ENCODE results near the gene GFOD1.

Gene GFOD1

DNA sequence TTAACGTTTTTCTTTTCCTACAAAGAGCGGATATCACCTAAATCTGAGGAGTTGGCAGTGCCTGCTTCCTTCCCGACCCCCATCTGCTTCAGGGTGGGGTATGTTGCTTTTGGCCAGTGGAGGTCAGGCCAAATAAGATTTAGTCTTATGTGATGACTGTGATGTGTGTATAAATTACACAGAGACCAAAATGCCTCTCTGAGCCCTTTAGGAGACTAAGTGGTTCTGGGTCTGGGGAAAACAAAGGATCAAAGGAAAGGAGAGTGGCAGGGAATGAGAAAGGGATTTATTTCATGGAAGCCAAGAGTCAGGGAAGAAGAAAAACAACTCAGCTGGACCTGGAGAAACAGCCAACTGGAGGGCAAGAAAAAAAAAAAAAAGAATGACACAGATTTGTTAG lies 120.0 kb downstream of the GFOD1 start:
- H3K4me1 ChIP-seq (ENCODE audit: control insufficient read depth, low read length): no peaks in the 10 kb centered on the region
- TF ChIP-seq, protein P1, sequence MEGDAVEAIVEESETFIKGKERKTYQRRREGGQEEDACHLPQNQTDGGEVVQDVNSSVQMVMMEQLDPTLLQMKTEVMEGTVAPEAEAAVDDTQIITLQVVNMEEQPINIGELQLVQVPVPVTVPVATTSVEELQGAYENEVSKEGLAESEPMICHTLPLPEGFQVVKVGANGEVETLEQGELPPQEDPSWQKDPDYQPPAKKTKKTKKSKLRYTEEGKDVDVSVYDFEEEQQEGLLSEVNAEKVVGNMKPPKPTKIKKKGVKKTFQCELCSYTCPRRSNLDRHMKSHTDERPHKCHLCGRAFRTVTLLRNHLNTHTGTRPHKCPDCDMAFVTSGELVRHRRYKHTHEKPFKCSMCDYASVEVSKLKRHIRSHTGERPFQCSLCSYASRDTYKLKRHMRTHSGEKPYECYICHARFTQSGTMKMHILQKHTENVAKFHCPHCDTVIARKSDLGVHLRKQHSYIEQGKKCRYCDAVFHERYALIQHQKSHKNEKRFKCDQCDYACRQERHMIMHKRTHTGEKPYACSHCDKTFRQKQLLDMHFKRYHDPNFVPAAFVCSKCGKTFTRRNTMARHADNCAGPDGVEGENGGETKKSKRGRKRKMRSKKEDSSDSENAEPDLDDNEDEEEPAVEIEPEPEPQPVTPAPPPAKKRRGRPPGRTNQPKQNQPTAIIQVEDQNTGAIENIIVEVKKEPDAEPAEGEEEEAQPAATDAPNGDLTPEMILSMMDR (IDR thresholded peaks at IDR 0.05; ENCODE audit: low read depth, low read length, poor library complexity, severe bottlenecking): no peak
- no peak for TF ChIP-seq EZH2phosphoT487 (IDR thresholded peaks at IDR 0.05; ENCODE audit: borderline replicate concordance, low read length)
- no peak overlapping the region for H3K27ac ChIP-seq (ENCODE audit: low read depth, low read length)
- no peaks in the 10 kb centered on the region for H3K9me3 ChIP-seq (ENCODE audit: control insufficient read depth, insufficient read depth, low read length)
- no peaks in the 10 kb centered on the region for H3K9me2 ChIP-seq (replicated peaks; ENCODE audit: control insufficient read depth, low read length)
- H3K36me3 ChIP-seq (ENCODE audit: control insufficient read depth, low read length): no peaks in the 10 kb centered on the region
- H3K27me3 ChIP-seq (ENCODE audit: control insufficient read depth, low read length): no peaks in the 10 kb centered on the region
- no peak overlapping the region for H3K4me2 ChIP-seq (ENCODE audit: low read length)
- H3F3A ChIP-seq (ENCODE audit: control insufficient read depth, insufficient read depth): no peaks in the 10 kb centered on the region
- H4K20me1 ChIP-seq (ENCODE audit: control insufficient read depth, insufficient read depth, low read depth, low read length): no peaks in the 10 kb centered on the region
- no peak overlapping the region for H3K4me3 ChIP-seq (ENCODE audit: low read length)
- H3K79me2 ChIP-seq (ENCODE audit: control insufficient read depth, low read length): no peaks in the 10 kb centered on the region

DNA sequence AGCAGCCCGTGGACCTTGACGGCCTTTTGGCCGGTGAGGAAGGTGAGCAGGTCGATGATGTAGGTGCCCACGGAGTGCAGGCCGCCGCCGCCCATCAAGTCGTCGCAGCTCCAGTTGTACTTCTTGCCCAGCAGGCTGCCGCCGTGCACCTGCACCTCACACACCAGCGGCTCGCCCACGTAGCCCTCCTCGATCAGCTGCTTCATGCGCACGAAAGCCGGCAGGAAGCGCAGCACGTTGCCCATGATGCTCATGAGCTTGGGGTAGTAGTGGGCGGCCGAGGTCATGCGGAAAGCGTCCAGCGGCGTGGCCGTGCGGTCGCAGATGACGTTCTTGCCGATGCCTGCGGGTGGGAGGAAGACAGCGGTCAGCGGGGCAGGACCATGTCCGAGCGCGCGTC lies 122.1 kb downstream of the GFOD1 start:
- TF ChIP-seq, protein P1 (IDR thresholded peaks at IDR 0.05; ENCODE audit: low read depth, low read length, poor library complexity, severe bottlenecking): no peak
- TF ChIP-seq EZH2phosphoT487 (IDR thresholded peaks at IDR 0.05; ENCODE audit: borderline replicate concordance, low read length): no peak
- Histone ChIP-seq H3K4me2 (ENCODE audit: low read length) (no peak overlapping the region), H3K27me3 (ENCODE audit: control insufficient read depth, low read length) (no peaks in the 10 kb centered on the region), H3K4me3 (ENCODE audit: low read length) (no peak overlapping the region), H3K9me3 (ENCODE audit: control insufficient read depth, insufficient read depth, low read length) (no peaks in the 10 kb centered on the region), H3K27ac (ENCODE audit: low read depth, low read length) (no peak overlapping the region), H3K4me1 (ENCODE audit: control insufficient read depth, low read length) (no peaks in the 10 kb centered on the region), H4K20me1 (ENCODE audit: control insufficient read depth, insufficient read depth, low read depth, low read length) (no peaks in the 10 kb centered on the region), H3K79me2 (ENCODE audit: control insufficient read depth, low read length) (no peaks in the 10 kb centered on the region), H3F3A (ENCODE audit: control insufficient read depth, insufficient read depth) (no peaks in the 10 kb centered on the region), H3K36me3 (ENCODE audit: control insufficient read depth, low read length) (no peaks in the 10 kb centered on the region), H3K9me2 (replicated peaks; ENCODE audit: control insufficient read depth, low read length) (no peaks in the 10 kb centered on the region)

GRCh38 chr6:13364842-13365241 lies 122.6 kb downstream of the GFOD1 start:
- Histone ChIP-seq H4K20me1 (ENCODE audit: control insufficient read depth, insufficient read depth, low read depth, low read length) (no peaks in the 10 kb centered on the region), H3K4me1 (ENCODE audit: control insufficient read depth, low read length) (no peaks in the 10 kb centered on the region), H3K36me3 (ENCODE audit: control insufficient read depth, low read length) (no peaks in the 10 kb centered on the region), H3K4me2 (ENCODE audit: low read length) (no peak overlapping the region), H3K27me3 (ENCODE audit: control insufficient read depth, low read length) (no peaks in the 10 kb centered on the region), H3F3A (ENCODE audit: control insufficient read depth, insufficient read depth) (no peaks in the 10 kb centered on the region), H3K4me3 (ENCODE audit: low read length) (no peak overlapping the region), H3K9me2 (replicated peaks; ENCODE audit: control insufficient read depth, low read length) (no peaks in the 10 kb centered on the region), H3K27ac (ENCODE audit: low read depth, low read length) (no peak overlapping the region), H3K9me3 (ENCODE audit: control insufficient read depth, insufficient read depth, low read length) (no peaks in the 10 kb centered on the region), H3K79me2 (ENCODE audit: control insufficient read depth, low read length) (no peaks in the 10 kb centered on the region)
- TF ChIP-seq EZH2phosphoT487 (IDR thresholded peaks at IDR 0.05; ENCODE audit: borderline replicate concordance, low read length): no peak
- TF ChIP-seq, protein P1 (IDR thresholded peaks at IDR 0.05; ENCODE audit: low read depth, low read length, poor library complexity, severe bottlenecking): no peak

DNA sequence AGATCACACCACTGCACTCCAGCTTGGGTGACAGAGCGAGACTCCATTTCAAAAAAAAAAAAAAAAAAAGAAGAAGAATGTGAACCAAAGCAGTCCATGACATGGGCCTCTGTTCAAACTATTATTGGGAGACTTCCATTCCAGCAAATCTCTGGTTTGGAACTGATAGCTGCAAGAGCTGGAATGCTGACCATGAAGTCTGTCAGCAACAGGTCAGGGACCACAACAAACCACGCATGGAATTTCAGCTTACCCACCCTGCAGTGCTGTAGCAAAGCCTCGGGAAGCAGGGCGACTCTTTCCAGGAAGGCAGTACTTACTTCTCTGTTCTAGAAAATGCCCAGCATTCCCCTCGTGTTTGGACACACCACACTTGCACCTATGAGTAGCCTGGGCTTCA lies 125.0 kb downstream of the GFOD1 start:
- TF ChIP-seq, protein P1 (IDR thresholded peaks at IDR 0.05; ENCODE audit: low read depth, low read length, poor library complexity, severe bottlenecking): no peak
- no peak for TF ChIP-seq EZH2phosphoT487 (IDR thresholded peaks at IDR 0.05; ENCODE audit: borderline replicate concordance, low read length)
- H3K4me1 ChIP-seq (ENCODE audit: control insufficient read depth, low read length): peaks cover 5% of the 10 kb centered on the region
- H3K27me3 ChIP-seq (ENCODE audit: control insufficient read depth, low read length): no peaks in the 10 kb centered on the region
- no peaks in the 10 kb centered on the region for H3K79me2 ChIP-seq (ENCODE audit: control insufficient read depth, low read length)
- H3K4me3 ChIP-seq (ENCODE audit: low read length): no peak overlapping the region
- no peaks in the 10 kb centered on the region for H3K36me3 ChIP-seq (ENCODE audit: control insufficient read depth, low read length)
- no peaks in the 10 kb centered on the region for H4K20me1 ChIP-seq (ENCODE audit: control insufficient read depth, insufficient read depth, low read depth, low read length)
- H3K4me2 ChIP-seq (ENCODE audit: low read length): no peak overlapping the region
- H3K27ac ChIP-seq (ENCODE audit: low read depth, low read length): no peak overlapping the region
- H3K9me3 ChIP-seq (ENCODE audit: control insufficient read depth, insufficient read depth, low read length): no peaks in the 10 kb centered on the region
- no peaks in the 10 kb centered on the region for H3K9me2 ChIP-seq (replicated peaks; ENCODE audit: control insufficient read depth, low read length)
- no peaks in the 10 kb centered on the region for H3F3A ChIP-seq (ENCODE audit: control insufficient read depth, insufficient read depth)
